IMR-90 (cell line): ENCODE measurements around the gene SLC50A1. TPM values are rescaled to one million over a fixed set of nuclear protein-coding genes. Genes with fewer than 3 reads are reported as not detected.

Source experiments
- ATAC-seq: fragments of 200-7000 bp; cut with Tn5 transposase; 2 replicates; pipeline ENCODE4 v1.9.1; 2020; ENCODE audit warnings: low read depth, mild to moderate bottlenecking, moderate library complexity
- BruUV-seq: library from RNA; stranded (reverse); fragments of 400-500 nt; replicated peaks from 2 replicates; lab custom pipeline; 2021; lab: Mats Ljungman, UMichigan
- CTCF ChIA-PET: fragments of 300-600 bp; formaldehyde crosslinking; extraction: SDS; loops from one replicate; lab custom pipeline; 2021; ENCODE audit warnings: antibody characterized with exemption; lab: Yijun Ruan, JAX
- POLR2A ChIA-PET: fragments of 300-600 bp; sonication (Branson Sonifier 250); formaldehyde crosslinking; loops from one replicate; lab custom pipeline; 2022; ENCODE audit warnings: antibody characterized with exemption; ENCODE audit not compliant: unreplicated experiment; lab: Charles Lee
- DNase-seq: peaks from one replicate; pipeline ENCODE4 v3.0.0; 2013
- H2AFZ ChIP-seq: replicated peaks from 2 replicates; pipeline ENCODE3; 2013; ENCODE audit warnings: low read length, mild to moderate bottlenecking; ENCODE audit not compliant: poor library complexity
- H2AK5ac ChIP-seq: 2 replicates; pipeline ENCODE4 v1.6.1; 2013; ENCODE audit warnings: low read depth, low read length, inconsistent platforms
- H2AK9ac ChIP-seq: replicated peaks from 2 replicates; pipeline ENCODE3; 2013; ENCODE audit warnings: mild to moderate bottlenecking, low read depth, low read length, moderate library complexity; ENCODE audit not compliant: poor library complexity
- H2BK120ac ChIP-seq: 2 replicates; pipeline ENCODE4 v1.6.1; 2013; ENCODE audit warnings: low read depth, low read length, inconsistent platforms
- H2BK15ac ChIP-seq: 3 replicates; pipeline ENCODE4 v1.6.1; 2013; ENCODE audit warnings: low read depth, low read length, inconsistent platforms
- H2BK20ac ChIP-seq: 2 replicates; pipeline ENCODE4 v1.6.1; 2013; ENCODE audit warnings: low read depth, mild to moderate bottlenecking, inconsistent platforms, low read length, moderate library complexity
- H2BK5ac ChIP-seq: 2 replicates; pipeline ENCODE4 v1.6.1; 2013; ENCODE audit warnings: mild to moderate bottlenecking, low read depth, low read length, inconsistent platforms; ENCODE audit not compliant: poor library complexity, severe bottlenecking
- H3K14ac ChIP-seq: replicated peaks from 2 replicates; pipeline ENCODE4 v1.6.1; 2013; ENCODE audit warnings: low read depth, low read length, inconsistent platforms
- H3K18ac ChIP-seq: 2 replicates; pipeline ENCODE4 v1.6.1; 2013; ENCODE audit warnings: low read depth, low read length, control low read depth
- H3K23ac ChIP-seq: 2 replicates; pipeline ENCODE4 v1.6.1; 2013; ENCODE audit warnings: low read depth, low read length, inconsistent platforms
- H3K27ac ChIP-seq: 2 replicates; pipeline ENCODE4 v1.5.1; 2013; ENCODE audit warnings: mild to moderate bottlenecking, control low read depth, low read length; ENCODE audit not compliant: insufficient read depth
- H3K27me3 ChIP-seq: 2 replicates; pipeline ENCODE4 v1.6.1; 2013; ENCODE audit warnings: low read length; ENCODE audit not compliant: control insufficient read depth, insufficient read depth
- H3K36me3 ChIP-seq: 2 replicates; pipeline ENCODE4 v1.6.1; 2013; ENCODE audit warnings: low read length, mixed read lengths; ENCODE audit not compliant: control insufficient read depth, insufficient read depth
- H3K4ac ChIP-seq: 2 replicates; pipeline ENCODE4 v1.6.1; 2013; ENCODE audit warnings: low read depth, low read length, inconsistent platforms
- H3K4me1 ChIP-seq: 2 replicates; pipeline ENCODE4 v1.6.1; 2013; ENCODE audit warnings: low read length, mixed read lengths; ENCODE audit not compliant: control insufficient read depth, insufficient read depth
- H3K4me2 ChIP-seq: 2 replicates; pipeline ENCODE4 v1.6.1; 2013; ENCODE audit warnings: low read depth, mild to moderate bottlenecking, control low read depth, low read length, moderate library complexity
- H3K4me3 ChIP-seq: 2 replicates; pipeline ENCODE4 v1.5.1; 2013; ENCODE audit warnings: low read depth, mild to moderate bottlenecking, control low read depth, low read length, moderate library complexity; ENCODE audit not compliant: insufficient read depth
- H3K56ac ChIP-seq: 2 replicates; pipeline ENCODE4 v1.6.1; 2013; ENCODE audit warnings: low read length, inconsistent platforms; ENCODE audit not compliant: insufficient read depth; ENCODE audit errors: extremely low read depth
- H3K79me1 ChIP-seq, 2 experiments: 2 replicates each; pipeline ENCODE4 v1.6.1; 2013; ENCODE audit warnings: low read length in 2 of 2, inconsistent platforms in 1 of 2, low read depth in 1 of 2
- H3K9ac ChIP-seq: 2 replicates; pipeline ENCODE4 v1.6.1; 2013; ENCODE audit warnings: low read depth, low read length, control low read depth
- H3K9me1 ChIP-seq: 2 replicates; pipeline ENCODE4 v1.6.1; 2013; ENCODE audit warnings: low read length, inconsistent platforms; ENCODE audit not compliant: insufficient read depth
- H3K9me3 ChIP-seq: 2 replicates; pipeline ENCODE4 v1.6.1; 2013; ENCODE audit warnings: low read length; ENCODE audit not compliant: control insufficient read depth, insufficient read depth
- H4K20me1 ChIP-seq: 2 replicates; pipeline ENCODE4 v1.6.1; 2013; ENCODE audit warnings: low read length, inconsistent platforms; ENCODE audit not compliant: insufficient read depth
- H4K5ac ChIP-seq: 2 replicates; pipeline ENCODE4 v1.6.1; 2013; ENCODE audit warnings: mild to moderate bottlenecking, low read depth, low read length, control low read depth
- H4K8ac ChIP-seq, 2 experiments: 2 replicates each; pipeline ENCODE4 v1.6.1; 2013; ENCODE audit warnings: low read depth in 2 of 2, low read length in 2 of 2, control low read depth in 1 of 2, inconsistent platforms in 1 of 2
- H4K91ac ChIP-seq: 2 replicates; pipeline ENCODE4 v1.6.1; 2013; ENCODE audit warnings: low read depth, low read length, inconsistent platforms; ENCODE audit not compliant: insufficient read depth
- BHLHE40 ChIP-seq: fragments of 150-350 bp; IDR thresholded peaks from 2 replicates; pipeline ENCODE4 v1.6.1; 2016; ENCODE audit warnings: mild to moderate bottlenecking, low read depth, low read length
- CEBPB ChIP-seq: IDR thresholded peaks from 2 replicates; pipeline ENCODE4 v1.6.1; 2012; ENCODE audit warnings: low read depth, low read length, improper control_type of control experiment
- CHD1 ChIP-seq: IDR thresholded peaks from 2 replicates; pipeline ENCODE4 v1.6.1; 2012; ENCODE audit warnings: low read depth, low read length, improper control_type of control experiment
- FOS ChIP-seq: fragments of 150-350 bp; IDR thresholded peaks from 2 replicates; pipeline ENCODE4 v1.6.1; 2016; ENCODE audit warnings: low read depth, low read length
- MAFK ChIP-seq: IDR thresholded peaks from 2 replicates; pipeline ENCODE4 v1.6.1; 2012; ENCODE audit warnings: low read depth, low read length, improper control_type of control experiment
- MAZ ChIP-seq: IDR thresholded peaks from 2 replicates; pipeline ENCODE4 v1.6.1; 2012; ENCODE audit warnings: low read depth, mild to moderate bottlenecking, low read length, improper control_type of control experiment, moderate library complexity, borderline replicate concordance
- MXI1 ChIP-seq: IDR thresholded peaks from 2 replicates; pipeline ENCODE4 v1.6.1; 2012; ENCODE audit warnings: low read depth, mild to moderate bottlenecking, low read length, moderate library complexity, borderline replicate concordance
- NFE2L2 ChIP-seq: fragments of 150-350 bp; IDR thresholded peaks from 2 replicates; pipeline ENCODE4 v1.6.1; 2016; ENCODE audit warnings: low read depth, mild to moderate bottlenecking, low read length
- POLR2A ChIP-seq: IDR thresholded peaks from 2 replicates; pipeline ENCODE4 v1.6.1; 2012; ENCODE audit warnings: mild to moderate bottlenecking, low read depth, low read length
- RAD21 ChIP-seq: IDR thresholded peaks from 2 replicates; pipeline ENCODE4 v1.6.1; 2012; ENCODE audit warnings: low read length, improper control_type of control experiment
- RCOR1 ChIP-seq: IDR thresholded peaks from 2 replicates; pipeline ENCODE4 v1.6.1; 2012; ENCODE audit warnings: mild to moderate bottlenecking, low read length, improper control_type of control experiment; ENCODE audit not compliant: insufficient replicate concordance
- RFX5 ChIP-seq: IDR thresholded peaks from 2 replicates; pipeline ENCODE4 v1.8.0; 2012; ENCODE audit warnings: low read depth, mild to moderate bottlenecking, low read length, moderate library complexity
- SMC3 ChIP-seq: fragments of 150-350 bp; IDR thresholded peaks from 2 replicates; pipeline ENCODE4 v1.6.1; 2016; ENCODE audit warnings: low read depth, mild to moderate bottlenecking, antibody characterized with exemption, low read length, moderate library complexity
- USF2 ChIP-seq: fragments of 150-350 bp; IDR thresholded peaks from 2 replicates; pipeline ENCODE4 v1.6.1; 2017; ENCODE audit warnings: mild to moderate bottlenecking, antibody characterized with exemption, low read length, low read depth
- WGBS, 2 experiments: methylation state at CpG; one replicate each; pipeline versions ENCODE4 v1.1.5 to v1.1.7; 2013; ENCODE audit warnings: missing lambda C conversion rate in 2 of 2; ENCODE audit not compliant: insufficient read length in 1 of 2; ENCODE audit errors: extremely low coverage in 2 of 2; 5-methylcytosine and 5-hydroxymethylcytosine counted together
- dilution Hi-C: fragments of 300-500 bp; cut with HindIII; formaldehyde crosslinking; loops from one replicate; pipeline ENCODE4 v1.14.3; 2018; ENCODE audit warnings: low sequenced_read_pairs; ENCODE audit not compliant: unreplicated experiment
- in situ Hi-C: fragments of 300-500 bp; cut with MboI; formaldehyde crosslinking; loops from 3 replicates; pipeline ENCODE4 v1.14.3; 2019; ENCODE audit warnings: low sequenced_read_pairs, inconsistent platforms, mixed read lengths
- intact Hi-C: fragments of 100-400 bp; cut with micrococcal nuclease; formaldehyde crosslinking; loops from 2 replicates; pipeline ENCODE4 v1.10.0; 2022
- polyA plus RNA-seq, 3 experiments: library from polyadenylated mRNA; depleted of rRNA; stranded (reverse); fragments of >200 nt; gene quantifications; 2 replicates each; pipeline ENCODE4 v1.2.3, GENCODE V29; 2012; ENCODE audit warnings: low replicate concordance in 1 of 3
- total RNA-seq: library from RNA; depleted of rRNA; stranded (reverse); fragments of >200 nt; gene quantifications from 2 replicates; pipeline ENCODE4 v1.2.3, GENCODE V29; 2012
- TF ChIP-seq, protein P1 (sequence below): conservative IDR thresholded peaks from 2 replicates; pipeline ENCODE4 v1.5.1; 2012; ENCODE audit warnings: mild to moderate bottlenecking, low read depth, low read length, improper control_type of control experiment
- TF ChIP-seq, protein P2 (sequence below): fragments of 150-350 bp; IDR thresholded peaks from 2 replicates; pipeline ENCODE4 v1.6.1; 2016; ENCODE audit warnings: low read depth, mild to moderate bottlenecking, low read length, moderate library complexity, borderline replicate concordance

Gene SLC50A1
- total and polyA plus RNA-seq, 2 of the 4 experiments (the other 2 are of a cell fraction) = 20.6 to 20.8 TPM

DNA sequence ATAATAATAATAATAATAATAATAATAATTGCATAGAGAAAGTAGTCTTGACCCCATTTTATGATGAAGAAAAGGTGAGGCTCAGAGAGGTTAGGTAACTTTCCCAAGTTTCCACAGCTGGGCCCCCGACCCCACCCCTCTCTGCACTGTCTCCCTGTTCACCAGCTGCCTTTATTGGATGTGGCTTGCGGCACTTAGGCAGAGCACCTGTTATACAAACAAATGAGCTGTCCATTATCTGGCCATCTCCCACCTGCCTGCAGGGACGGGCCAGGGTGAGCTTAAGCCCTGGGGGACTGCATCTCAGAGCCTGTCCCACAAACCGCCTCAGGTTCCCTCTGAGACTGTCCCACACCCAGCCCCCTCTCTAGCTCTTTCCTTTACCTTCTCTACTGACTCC is 18.0 kb upstream of the SLC50A1 start:
- 27% methylated on average over 2 of the region's 4 CpGs; no CpG with 5 or more reads in 1 of the 2 experiments for WGBS, 2 experiments
- TF ChIP-seq CEBPB (no peak), MAFK (no peak), SMC3 (no peak), MXI1 (no peak), RCOR1 (no peak), USF2 (no peak), RFX5 (no peak), MAZ (no peak), FOS (no peak), POLR2A (no peak), NFE2L2 (no peak), BHLHE40 (no peak), CHD1 (no peak), RAD21 (no peak)
- TF ChIP-seq, protein P1, sequence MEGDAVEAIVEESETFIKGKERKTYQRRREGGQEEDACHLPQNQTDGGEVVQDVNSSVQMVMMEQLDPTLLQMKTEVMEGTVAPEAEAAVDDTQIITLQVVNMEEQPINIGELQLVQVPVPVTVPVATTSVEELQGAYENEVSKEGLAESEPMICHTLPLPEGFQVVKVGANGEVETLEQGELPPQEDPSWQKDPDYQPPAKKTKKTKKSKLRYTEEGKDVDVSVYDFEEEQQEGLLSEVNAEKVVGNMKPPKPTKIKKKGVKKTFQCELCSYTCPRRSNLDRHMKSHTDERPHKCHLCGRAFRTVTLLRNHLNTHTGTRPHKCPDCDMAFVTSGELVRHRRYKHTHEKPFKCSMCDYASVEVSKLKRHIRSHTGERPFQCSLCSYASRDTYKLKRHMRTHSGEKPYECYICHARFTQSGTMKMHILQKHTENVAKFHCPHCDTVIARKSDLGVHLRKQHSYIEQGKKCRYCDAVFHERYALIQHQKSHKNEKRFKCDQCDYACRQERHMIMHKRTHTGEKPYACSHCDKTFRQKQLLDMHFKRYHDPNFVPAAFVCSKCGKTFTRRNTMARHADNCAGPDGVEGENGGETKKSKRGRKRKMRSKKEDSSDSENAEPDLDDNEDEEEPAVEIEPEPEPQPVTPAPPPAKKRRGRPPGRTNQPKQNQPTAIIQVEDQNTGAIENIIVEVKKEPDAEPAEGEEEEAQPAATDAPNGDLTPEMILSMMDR = no peak
- TF ChIP-seq, protein P2, sequence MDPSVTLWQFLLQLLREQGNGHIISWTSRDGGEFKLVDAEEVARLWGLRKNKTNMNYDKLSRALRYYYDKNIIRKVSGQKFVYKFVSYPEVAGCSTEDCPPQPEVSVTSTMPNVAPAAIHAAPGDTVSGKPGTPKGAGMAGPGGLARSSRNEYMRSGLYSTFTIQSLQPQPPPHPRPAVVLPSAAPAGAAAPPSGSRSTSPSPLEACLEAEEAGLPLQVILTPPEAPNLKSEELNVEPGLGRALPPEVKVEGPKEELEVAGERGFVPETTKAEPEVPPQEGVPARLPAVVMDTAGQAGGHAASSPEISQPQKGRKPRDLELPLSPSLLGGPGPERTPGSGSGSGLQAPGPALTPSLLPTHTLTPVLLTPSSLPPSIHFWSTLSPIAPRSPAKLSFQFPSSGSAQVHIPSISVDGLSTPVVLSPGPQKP = no peak
- ChIA-PET POLR2A (interaction anchor here (0.6 kb wide), 1 partner anchor 16 kb away, joined by 3 read pairs; no protein-coding TSS in a partner anchor), CTCF (interaction anchor here (0.6 kb wide), 1 partner anchor 225 kb away, joined by 3 read pairs; no protein-coding TSS in a partner anchor)
- in situ Hi-C loops = no loop called here
- no peak overlapping the region for H2AK5ac ChIP-seq
- dilution Hi-C loops = no loop called here
- H3K4me1 ChIP-seq = no peaks in the 10 kb centered on the region
- H2BK120ac ChIP-seq = no peak overlapping the region
- H3K56ac ChIP-seq = no peak overlapping the region
- H3K23ac ChIP-seq = no peak overlapping the region
- no peak overlapping the region for H2AK9ac ChIP-seq
- ATAC-seq = no peak
- no peak overlapping the region for H3K14ac ChIP-seq
- H3K79me1 ChIP-seq = no peaks in the 10 kb centered on the region
- no peak overlapping the region for H2BK5ac ChIP-seq
- H3K27ac ChIP-seq = no peak overlapping the region
- H3K36me3 ChIP-seq = no peaks in the 10 kb centered on the region
- H3K4me3 ChIP-seq = no peak overlapping the region
- no peaks in the 10 kb centered on the region; the same call in 1 of the 2 replicates for H3K9me1 ChIP-seq
- no peak overlapping the region for H2BK15ac ChIP-seq
- no peak for DNase-seq
- BruUV-seq = no TSS peak
- H3K9ac ChIP-seq = no peak overlapping the region
- no peaks in the 10 kb centered on the region for H3K9me3 ChIP-seq
- H3K4ac ChIP-seq = no peak overlapping the region
- no peak overlapping the region for H2BK20ac ChIP-seq
- H2AFZ ChIP-seq = no peak overlapping the region
- H3K27me3 ChIP-seq = peaks cover 56% of the 10 kb centered on the region
- H4K91ac ChIP-seq = no peak overlapping the region
- no peaks in the 10 kb centered on the region for H4K20me1 ChIP-seq
- no peak overlapping the region for H3K18ac ChIP-seq
- H4K8ac ChIP-seq = no peak overlapping the region
- H4K5ac ChIP-seq = no peak overlapping the region
- no peak overlapping the region for H3K4me2 ChIP-seq
- intact Hi-C loops = no loop called here
